Measurements from ENCODE around the gene SOX6. TPM values are rescaled to one million over a fixed set of nuclear protein-coding genes. Genes with fewer than 3 reads are reported as not detected.

Gene SOX6
- total RNA-seq, 1 experiment from 2014 or later, result 0.21 TPM

GRCh38 chr11:16364254-16364653, 7.9 kb upstream of the SOX6 start:
- Histone ChIP-seq H3K27ac (ENCODE audit: low read length) (no peak overlapping the region), H3K36me3 (ENCODE audit: control insufficient read depth, insufficient read depth, low read length) (no peaks in the 10 kb centered on the region), H3K4me1 (ENCODE audit: control insufficient read depth, insufficient read depth, low read length) (no peaks in the 10 kb centered on the region), H3K9me3 (ENCODE audit: control insufficient read depth, insufficient read depth, low read depth, low read length) (no peaks in the 10 kb centered on the region), H3K4me3 (ENCODE audit: low read depth in 2 of 2, low read length in 2 of 2) (no peak overlapping the region), H3K27me3 (ENCODE audit: control insufficient read depth, insufficient read depth, low read length) (no peaks in the 10 kb centered on the region)
- ChIA-PET CTCF (no interaction called here), POLR2A (no interaction called here)
- DNase-seq (ENCODE audit: low read depth, low spot score), result no peak
- in situ Hi-C loops (cut with HindIII; ENCODE audit: low pct_unique_long_range_greater_than_20kb, low sequenced_read_pairs), result no loop called here
- no TSS peak for BruUV-seq (replicated peaks)
- TF ChIP-seq POLR2AphosphoS5 (IDR thresholded peaks at IDR 0.05; ENCODE audit: low read depth, low read length) (no peak), TCF7L2 (IDR thresholded peaks at IDR 0.05; ENCODE audit: low read depth, low read length) (no peak), REST (IDR thresholded peaks at IDR 0.05; ENCODE audit: insufficient read depth in 1 of 2, low read depth in 2 of 2, low read length in 1 of 2) (no peak), SIN3A (IDR thresholded peaks at IDR 0.05; ENCODE audit: borderline replicate concordance, insufficient read depth, low read depth, low read length) (no peak)
- TF ChIP-seq, protein P1, sequence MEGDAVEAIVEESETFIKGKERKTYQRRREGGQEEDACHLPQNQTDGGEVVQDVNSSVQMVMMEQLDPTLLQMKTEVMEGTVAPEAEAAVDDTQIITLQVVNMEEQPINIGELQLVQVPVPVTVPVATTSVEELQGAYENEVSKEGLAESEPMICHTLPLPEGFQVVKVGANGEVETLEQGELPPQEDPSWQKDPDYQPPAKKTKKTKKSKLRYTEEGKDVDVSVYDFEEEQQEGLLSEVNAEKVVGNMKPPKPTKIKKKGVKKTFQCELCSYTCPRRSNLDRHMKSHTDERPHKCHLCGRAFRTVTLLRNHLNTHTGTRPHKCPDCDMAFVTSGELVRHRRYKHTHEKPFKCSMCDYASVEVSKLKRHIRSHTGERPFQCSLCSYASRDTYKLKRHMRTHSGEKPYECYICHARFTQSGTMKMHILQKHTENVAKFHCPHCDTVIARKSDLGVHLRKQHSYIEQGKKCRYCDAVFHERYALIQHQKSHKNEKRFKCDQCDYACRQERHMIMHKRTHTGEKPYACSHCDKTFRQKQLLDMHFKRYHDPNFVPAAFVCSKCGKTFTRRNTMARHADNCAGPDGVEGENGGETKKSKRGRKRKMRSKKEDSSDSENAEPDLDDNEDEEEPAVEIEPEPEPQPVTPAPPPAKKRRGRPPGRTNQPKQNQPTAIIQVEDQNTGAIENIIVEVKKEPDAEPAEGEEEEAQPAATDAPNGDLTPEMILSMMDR (IDR thresholded peaks at IDR 0.05), result no peak
- no peak for ATAC-seq
- intact Hi-C loops (cut with micrococcal nuclease; ENCODE audit: unreplicated experiment), result no loop called here

DNA sequence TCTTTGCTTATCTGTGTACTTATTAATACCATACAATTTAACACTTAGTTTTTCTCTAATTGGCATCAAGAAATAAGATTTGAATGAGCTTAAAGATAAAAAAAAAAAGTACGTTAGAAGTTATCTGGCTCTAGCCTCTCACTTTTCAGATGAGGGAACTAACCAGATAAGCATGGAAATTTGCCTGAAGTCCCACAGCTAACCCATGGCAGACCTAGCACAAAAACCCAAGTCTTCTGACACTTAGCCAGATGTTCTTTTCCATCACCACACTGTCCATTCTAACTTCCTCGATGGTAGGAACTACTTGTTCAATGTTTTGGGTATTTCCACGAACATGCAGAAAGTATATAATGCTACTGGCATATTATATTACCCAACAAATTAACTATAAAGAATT, 7.4 kb upstream of the SOX6 start:
- TF ChIP-seq, protein P1 (IDR thresholded peaks at IDR 0.05), result no peak
- TF ChIP-seq SIN3A (IDR thresholded peaks at IDR 0.05; ENCODE audit: borderline replicate concordance, insufficient read depth, low read depth, low read length), result no peak
- no peak for TF ChIP-seq POLR2AphosphoS5 (IDR thresholded peaks at IDR 0.05; ENCODE audit: low read depth, low read length)
- no peak for TF ChIP-seq TCF7L2 (IDR thresholded peaks at IDR 0.05; ENCODE audit: low read depth, low read length)
- no peak for TF ChIP-seq REST (IDR thresholded peaks at IDR 0.05; ENCODE audit: insufficient read depth in 1 of 2, low read depth in 2 of 2, low read length in 1 of 2)
- H3K4me3 ChIP-seq (ENCODE audit: low read depth in 2 of 2, low read length in 2 of 2), result no peak overlapping the region
- H3K27ac ChIP-seq (ENCODE audit: low read length), result no peak overlapping the region
- BruUV-seq (replicated peaks), result no TSS peak
- H3K27me3 ChIP-seq (ENCODE audit: control insufficient read depth, insufficient read depth, low read length), result no peaks in the 10 kb centered on the region
- H3K36me3 ChIP-seq (ENCODE audit: control insufficient read depth, insufficient read depth, low read length), result no peaks in the 10 kb centered on the region
- intact Hi-C loops (cut with micrococcal nuclease; ENCODE audit: unreplicated experiment), result no loop called here
- POLR2A ChIA-PET, result no interaction called here
- DNase-seq (ENCODE audit: low read depth, low spot score) (no peak), ATAC-seq (no peak)
- no peaks in the 10 kb centered on the region for H3K4me1 ChIP-seq (ENCODE audit: control insufficient read depth, insufficient read depth, low read length)
- CTCF ChIA-PET, result no interaction called here
- in situ Hi-C loops (cut with HindIII; ENCODE audit: low pct_unique_long_range_greater_than_20kb, low sequenced_read_pairs), result no loop called here
- H3K9me3 ChIP-seq (ENCODE audit: control insufficient read depth, insufficient read depth, low read depth, low read length), result no peaks in the 10 kb centered on the region
